B cell (primary cell): ENCODE data around the gene TAS1R1.

Experiments
- CTCF ChIP-seq: fragments of 200-600 bp; IDR thresholded peaks from one replicate; pipeline ENCODE4 v1.8.0; 2022; ENCODE audit warnings: antibody characterized with exemption, mild to moderate bottlenecking
- EZH2 ChIP-seq: IDR thresholded peaks from 2 replicates; pipeline ENCODE4 v1.6.1; 2012; ENCODE audit warnings: borderline replicate concordance, low read depth, mild to moderate bottlenecking, moderate library complexity, low read length; ENCODE audit not compliant: insufficient read depth, poor library complexity, severe bottlenecking

GRCh38 chr1:6627031-6627430, 71.9 kb downstream of the TAS1R1 start:
- no peak for TF ChIP-seq CTCF
- no peak for TF ChIP-seq EZH2
